Hepatic stellate cell (primary cell): ENCODE data around the gene ARVCF.

ENCODE experiments used
- DNase-seq: peaks from one replicate; pipeline ENCODE4 v3.0.0; 2011; ENCODE audit warnings: low spot score

ARVCF gene

GRCh38 chr22:20054034-20054427, 37.4 kb upstream of the ARVCF start:
- DNase-seq, result no peak

DNA sequence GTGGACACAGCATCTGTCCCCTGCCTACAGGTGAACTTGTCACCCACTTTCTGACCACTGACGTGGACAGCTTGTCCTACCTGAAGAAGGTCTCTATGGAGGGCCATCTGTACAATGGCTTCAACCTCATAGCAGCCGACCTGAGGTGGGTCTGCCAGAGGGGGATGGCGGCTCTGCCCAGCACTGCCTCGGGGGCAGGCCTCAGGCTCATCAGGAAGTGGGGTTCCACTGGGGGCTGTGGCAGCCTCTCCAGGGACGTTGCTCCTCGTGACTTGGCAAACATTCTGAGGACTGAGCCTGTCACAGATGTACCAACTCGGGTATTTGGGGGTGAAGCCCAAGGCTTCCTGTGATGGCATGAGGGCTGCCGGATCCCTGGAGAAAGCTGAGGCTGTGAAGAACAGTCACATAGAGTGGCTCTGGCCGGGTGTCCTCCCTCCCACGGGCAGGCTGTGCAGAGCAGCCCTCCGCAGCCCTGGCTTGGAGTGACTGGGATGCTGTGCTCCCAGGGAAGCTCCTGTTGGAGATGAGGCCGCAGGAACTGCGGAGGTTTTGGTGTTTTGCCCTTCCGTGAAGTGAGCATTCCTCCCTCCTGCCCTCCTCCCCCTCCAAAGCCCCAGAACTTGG, 36.9 kb upstream of the ARVCF start:
- DNase-seq, result no peak

- no peak for DNase-seq
These were observed 36.0 kb upstream of the ARVCF start for GRCh38 chr22:20052309-20053259.

- no peak for DNase-seq
These were observed 35.3 kb upstream of the ARVCF start for GRCh38 chr22:20051927-20052308.

- no peak for DNase-seq
These were observed 30.1 kb upstream of the ARVCF start for GRCh38 chr22:20046730-20047129.

GRCh38 chr22:20044495-20045151, 28.0 kb upstream of the ARVCF start:
- DNase-seq, result no peak

DNA sequence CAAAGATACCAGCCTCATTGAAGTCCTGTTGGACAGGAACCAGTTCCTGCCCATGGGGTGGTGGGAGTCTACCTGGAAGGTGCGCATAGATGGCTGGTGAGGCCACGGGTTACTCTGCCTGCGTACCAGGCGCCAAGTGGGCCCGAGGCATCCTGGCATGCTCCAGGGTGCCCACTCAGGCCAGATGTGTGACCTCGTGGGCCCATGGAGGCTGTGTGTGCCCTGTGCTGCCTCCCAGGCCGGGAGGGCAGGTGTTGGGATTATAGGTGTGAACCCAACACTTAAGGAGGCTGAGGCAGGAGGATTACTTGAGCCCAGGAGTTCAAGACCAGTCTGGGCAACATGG, 27.3 kb upstream of the ARVCF start:
- no peak for DNase-seq

- no peak for DNase-seq
These were observed 26.7 kb upstream of the ARVCF start for GRCh38 chr22:20043057-20043996.

- no peak for DNase-seq
These were observed 23.9 kb upstream of the ARVCF start for GRCh38 chr22:20040327-20041200.

DNA sequence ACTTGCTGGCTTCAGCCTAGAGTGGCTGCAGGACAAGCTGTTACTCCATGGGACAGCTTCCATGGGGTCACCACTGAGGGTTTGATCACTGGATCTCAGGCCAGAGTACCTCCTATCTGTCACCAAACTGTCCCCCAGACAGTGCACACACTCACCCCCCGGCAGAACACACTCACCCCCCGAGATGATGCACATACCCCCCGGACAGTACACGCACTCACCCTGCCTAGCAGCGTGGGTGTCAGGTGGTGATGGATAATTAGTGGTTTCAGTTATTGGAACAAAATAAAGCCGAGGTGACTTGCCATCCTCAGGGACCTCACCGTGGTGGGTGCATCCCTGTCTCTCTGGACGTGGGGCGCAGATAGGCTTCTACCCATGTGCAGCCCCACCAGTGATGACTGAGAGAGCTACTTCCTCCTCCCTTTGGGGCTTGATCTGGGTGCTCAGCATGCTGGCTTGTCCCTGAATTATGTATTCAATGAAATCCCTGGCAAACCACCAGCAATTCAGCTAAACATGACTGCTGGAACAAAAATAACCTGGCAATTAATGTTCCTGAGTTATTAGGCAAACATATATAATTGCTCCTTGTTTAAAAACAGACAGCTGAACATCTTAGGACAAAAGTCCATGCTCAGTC, 23.2 kb upstream of the ARVCF start:
- no peak for DNase-seq

DNA sequence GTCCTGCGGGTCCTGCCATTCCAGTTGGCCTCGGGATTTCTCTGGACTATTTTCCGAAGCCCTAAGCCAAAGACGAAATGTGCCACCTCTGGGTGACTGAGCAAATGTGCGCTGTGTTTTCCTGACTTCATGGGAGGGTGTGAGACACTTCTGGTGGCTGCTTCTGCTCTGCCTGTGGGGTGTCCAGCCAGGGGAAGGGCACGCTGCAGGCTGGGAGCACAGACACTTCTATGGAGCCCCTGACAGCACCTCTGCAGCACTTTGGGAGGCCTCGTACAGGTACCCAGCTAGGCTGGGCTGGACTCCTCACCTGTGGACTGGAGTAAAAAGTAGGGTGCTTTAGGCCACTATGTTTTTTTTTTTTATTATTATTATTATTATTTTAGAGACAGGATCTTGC, 22.0 kb upstream of the ARVCF start:
- DNase-seq, result no peak

- DNase-seq, result no peak
These were observed 20.8 kb upstream of the ARVCF start for GRCh38 chr22:20037419-20037818.

GRCh38 chr22:20036535-20037392, 20.1 kb upstream of the ARVCF start:
- no peak for DNase-seq

DNA sequence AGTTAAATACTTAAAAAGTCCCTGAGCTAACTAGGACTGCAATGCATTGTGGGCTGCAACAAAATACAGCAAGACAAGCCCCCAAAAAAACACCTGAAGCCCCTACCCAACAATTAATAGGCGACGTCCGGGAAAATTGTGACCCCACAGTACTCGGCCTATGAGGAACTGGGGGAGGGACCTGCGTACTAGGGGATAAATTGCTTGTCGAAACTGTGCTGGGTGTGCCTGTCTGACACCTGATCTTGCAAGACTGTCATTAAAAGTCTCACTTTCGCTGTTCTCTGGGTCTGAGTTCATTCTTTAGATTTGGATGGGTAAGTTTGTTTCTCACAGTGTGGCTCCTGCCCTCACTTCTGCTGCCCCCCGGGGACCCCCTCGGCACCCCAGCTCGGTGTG, 19.5 kb upstream of the ARVCF start:
- DNase-seq, result no peak

- DNase-seq, result no peak
These were observed 18.9 kb upstream of the ARVCF start for GRCh38 chr22:20035375-20036083.

- no peak for DNase-seq
These were observed 17.5 kb upstream of the ARVCF start for GRCh38 chr22:20034143-20034542.

DNA sequence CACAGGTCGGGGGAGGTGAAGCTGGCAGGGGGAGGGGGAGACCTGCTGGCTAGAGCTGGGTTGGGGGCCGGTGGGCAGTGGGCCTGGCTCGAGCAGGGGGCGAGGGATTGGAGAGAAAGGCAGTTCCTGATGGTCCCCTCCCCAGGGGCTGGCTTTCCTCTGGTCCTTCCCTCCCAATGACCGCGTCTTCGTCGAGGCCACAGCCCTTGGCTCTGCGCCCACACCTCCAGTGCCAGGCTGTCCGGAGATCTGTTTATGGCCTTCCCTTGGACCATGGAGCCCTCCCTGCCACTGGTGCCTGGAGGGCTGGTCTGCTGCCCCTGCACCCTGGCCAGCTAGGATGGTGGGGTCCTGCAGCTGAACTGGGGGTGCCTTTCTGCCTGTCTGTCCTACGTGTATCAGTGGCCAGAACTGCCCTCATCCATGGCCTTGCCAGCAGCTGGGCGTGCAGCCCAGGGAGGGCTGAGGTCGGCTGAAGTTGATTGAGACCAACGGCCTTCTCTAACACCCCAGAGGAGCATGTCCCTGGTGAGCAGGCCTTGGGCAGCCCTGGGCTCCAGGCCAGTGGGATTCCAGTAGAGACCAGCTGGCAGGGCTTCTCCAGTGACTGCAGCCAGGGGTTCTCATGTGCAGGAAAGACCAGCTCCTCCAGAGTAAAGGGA, 16.6 kb upstream of the ARVCF start:
- no peak for DNase-seq

GRCh38 chr22:20032407-20032991, 15.9 kb upstream of the ARVCF start:
- DNase-seq, result no peak
